Inflammatory macrophage treated with lipopolysaccharide for 1 hour (primary cell): ENCODE measurements around the gene KCNMA1.

Experiments used
- DNase-seq, 2 donors: peaks; one replicate each; pipeline ENCODE4 v3.0.0-alpha.2; 2020 to 2022

The KCNMA1 gene

DNA sequence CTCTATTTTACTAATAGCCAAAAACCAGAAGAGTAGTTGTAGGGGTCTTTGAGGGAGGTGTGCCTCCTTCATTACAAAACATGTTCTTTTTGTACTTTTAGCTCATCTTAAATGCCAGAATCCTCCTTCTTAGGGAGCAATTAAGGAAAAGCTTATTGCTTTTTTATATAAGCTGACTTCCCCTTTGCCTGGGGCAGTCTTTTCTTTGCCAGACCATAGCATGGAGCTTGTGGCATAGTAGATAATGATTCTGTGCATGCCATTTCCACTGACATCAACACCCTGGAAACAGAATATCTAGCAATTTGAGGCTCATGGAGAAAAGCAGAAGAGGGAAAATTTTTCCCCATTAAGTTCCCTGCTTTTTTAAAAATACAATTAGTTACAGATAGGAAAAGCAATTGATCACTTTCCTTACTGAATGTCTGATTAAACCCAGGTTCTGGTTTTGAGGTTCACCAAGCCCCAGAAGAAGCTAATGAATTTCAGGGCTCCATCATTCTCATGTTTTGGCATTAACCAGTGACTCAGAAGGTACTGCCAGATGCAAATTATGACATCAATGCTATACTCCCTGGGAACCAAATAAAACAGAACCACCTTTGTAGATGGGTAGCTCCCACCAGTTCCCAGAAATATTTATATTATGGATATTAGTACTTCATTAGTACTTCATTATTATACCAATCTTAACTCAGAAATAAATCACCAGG lies 410.6 kb downstream of the KCNMA1 start:
- no peak for DNase-seq

DNA sequence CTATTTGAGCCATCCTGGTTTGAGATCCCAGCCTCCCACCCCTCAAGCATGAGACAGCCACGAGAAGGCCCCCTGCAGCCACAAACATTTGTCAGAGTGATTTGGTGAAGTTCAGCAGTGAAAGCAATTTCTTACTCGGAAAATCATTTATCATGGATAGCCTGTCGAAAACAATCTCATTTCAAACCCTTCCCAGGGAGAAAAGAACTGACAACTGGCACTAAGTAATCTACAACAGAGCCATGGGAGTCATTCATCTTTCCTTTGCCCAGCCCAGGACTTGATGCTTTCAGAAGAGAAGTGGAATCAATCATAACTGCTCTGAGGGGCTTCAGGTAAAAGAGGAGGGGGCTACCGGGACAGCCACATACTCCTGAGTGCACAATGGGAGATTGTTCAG lies 411.2 kb downstream of the KCNMA1 start:
- no peak for DNase-seq

GRCh38 chr10:77226020-77226419 lies 411.6 kb downstream of the KCNMA1 start:
- DNase-seq, result no peak

DNA sequence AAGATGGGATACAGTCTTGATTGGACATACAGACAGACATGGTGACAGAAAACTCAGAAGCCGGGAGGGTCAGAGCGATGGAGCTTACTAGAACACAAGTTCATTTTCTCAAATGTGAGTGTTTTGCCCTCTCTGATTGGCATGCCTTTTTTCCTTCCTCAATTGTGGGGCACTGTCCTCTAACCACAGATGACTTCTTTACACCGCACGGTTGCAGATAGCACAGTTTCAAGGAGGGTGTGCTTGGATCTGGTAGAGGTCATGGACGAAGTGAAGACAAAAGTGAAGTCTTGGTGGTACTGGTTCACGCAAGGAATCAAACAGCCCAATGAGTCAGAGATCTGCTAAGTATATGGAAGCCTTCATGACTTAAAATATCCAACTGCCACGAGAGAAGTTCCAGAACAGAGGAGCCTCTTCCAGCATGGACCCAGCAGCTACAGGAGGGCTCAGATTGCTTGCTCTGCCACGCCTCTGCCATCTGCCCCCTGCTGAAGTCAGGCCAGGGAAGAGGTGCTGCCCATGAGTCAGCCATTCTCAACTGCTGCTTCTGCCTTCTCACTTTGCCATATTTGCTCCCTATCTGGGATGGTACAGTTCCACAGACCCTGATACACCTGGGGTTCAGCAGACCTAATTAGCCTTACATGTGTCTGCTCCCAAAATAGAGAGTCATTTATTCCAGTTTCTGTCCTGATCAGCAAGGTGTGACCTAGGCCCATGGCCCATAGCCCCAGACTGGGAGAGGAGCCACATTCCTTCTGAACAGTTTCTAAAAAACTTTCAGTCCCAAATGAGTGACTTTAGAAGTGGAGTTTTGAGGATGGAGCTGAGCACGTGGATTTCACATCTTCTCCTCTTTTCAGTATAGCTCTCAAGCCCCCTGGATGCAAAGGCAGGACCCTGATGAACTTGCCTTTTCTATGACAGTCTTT lies 413.8 kb downstream of the KCNMA1 start:
- peak in 1 of 2 donors; percentile 4 for DNase-seq

DNA sequence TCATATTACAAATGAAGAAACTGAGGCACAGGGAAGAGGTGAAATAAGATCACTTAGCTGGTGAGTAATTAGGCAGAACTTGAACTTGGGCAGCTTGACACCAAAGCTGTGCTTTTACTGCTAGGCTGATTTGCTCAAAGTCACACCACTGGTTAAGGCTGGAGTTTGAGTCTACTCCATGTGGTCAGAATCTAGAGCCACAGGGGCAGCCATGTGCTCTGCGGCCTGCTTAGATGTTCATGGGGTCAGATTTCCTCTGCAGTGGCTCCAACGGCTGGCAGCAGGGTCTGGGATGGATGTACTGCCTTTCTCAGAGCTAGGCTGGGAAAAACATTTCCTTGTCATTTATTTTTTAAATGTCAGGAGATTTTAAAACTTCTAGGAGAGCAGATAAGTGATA lies 417.5 kb downstream of the KCNMA1 start:
- no peak for DNase-seq

DNA sequence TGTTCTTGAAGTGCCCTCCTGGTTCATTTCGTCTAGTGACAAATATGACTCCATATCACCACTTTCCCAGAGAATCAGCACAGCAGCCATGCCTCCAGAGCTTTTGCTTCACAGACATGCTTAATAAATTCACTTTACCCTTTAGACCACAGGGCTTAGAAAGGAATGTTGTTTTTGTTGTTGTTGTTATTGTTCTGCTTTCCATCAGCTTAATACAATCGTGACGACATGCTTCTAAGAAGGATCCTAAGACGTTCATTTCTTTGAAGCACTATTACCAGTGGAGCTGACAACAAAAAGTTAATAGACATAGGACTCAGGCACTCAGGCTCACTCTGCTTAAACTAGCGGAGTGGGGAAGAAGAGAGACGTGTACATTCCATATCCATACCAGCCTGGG lies 418.6 kb downstream of the KCNMA1 start:
- no peak for DNase-seq

DNA sequence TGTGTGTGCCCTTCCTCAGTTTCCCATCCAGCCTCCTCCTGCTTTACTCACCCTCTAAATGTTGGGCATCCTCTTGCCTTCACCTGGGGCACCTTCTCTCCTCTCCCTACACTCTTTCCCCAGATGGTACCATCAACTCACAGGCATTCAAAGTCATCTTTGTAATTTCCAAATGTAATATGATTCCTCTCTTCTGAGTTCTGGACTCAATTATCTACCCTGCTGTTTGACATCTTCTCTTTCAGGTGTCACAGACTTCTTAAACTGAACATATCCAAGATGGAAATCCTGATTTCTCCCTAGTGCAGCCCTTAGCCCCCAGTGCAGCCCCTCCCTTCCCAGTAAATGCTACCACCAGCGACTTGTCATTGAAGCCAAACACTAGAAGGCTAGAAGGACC lies 422.8 kb downstream of the KCNMA1 start:
- DNase-seq, result no peak

GRCh38 chr10:77212632-77213031 lies 425.0 kb downstream of the KCNMA1 start:
- DNase-seq, result no peak

- no peak for DNase-seq
These were observed 427.0 kb downstream of the KCNMA1 start for GRCh38 chr10:77210645-77211044.

GRCh38 chr10:77208684-77209256 lies 428.8 kb downstream of the KCNMA1 start:
- no peak for DNase-seq

DNA sequence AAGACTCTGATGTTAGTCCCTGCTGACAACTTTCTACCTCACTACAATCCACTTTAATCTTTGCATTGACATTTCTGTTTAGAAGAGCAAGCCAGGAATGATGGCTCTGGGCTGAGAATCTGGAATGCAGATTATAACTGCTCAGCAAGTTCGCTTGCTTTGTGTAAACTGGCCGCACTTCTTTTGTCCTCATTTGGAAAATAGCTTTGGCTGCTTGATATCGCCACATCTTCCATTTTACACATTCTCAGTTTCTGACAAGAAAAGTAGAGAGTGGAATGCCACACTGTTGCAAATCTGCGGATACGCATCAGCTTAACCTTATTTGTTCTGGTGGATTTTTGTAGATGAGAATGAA lies 429.8 kb downstream of the KCNMA1 start:
- no peak for DNase-seq

GRCh38 chr10:77207182-77207827 lies 430.3 kb downstream of the KCNMA1 start:
- DNase-seq, result no peak

- no peak for DNase-seq
These were observed 432.5 kb downstream of the KCNMA1 start for GRCh38 chr10:77205135-77205534.

DNA sequence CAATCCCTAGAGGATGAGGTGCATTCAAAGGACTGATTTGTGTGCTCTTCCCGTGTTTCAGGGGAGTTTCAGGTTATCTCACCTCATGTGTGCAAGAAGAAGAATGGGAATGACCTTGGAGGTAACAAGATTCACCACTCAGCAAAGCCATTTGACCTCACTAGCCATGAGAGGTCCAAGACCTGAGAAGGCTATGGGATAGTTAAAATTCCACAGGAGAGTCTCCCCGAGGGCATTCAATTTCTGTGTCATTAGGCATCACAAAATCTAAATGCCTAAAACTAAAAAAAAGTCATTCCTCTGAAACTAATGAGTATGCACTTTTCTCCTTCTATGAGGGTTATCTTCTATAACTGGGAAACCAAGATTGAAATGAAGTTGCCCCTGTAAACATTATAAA lies 433.4 kb downstream of the KCNMA1 start:
- DNase-seq, result no peak

DNA sequence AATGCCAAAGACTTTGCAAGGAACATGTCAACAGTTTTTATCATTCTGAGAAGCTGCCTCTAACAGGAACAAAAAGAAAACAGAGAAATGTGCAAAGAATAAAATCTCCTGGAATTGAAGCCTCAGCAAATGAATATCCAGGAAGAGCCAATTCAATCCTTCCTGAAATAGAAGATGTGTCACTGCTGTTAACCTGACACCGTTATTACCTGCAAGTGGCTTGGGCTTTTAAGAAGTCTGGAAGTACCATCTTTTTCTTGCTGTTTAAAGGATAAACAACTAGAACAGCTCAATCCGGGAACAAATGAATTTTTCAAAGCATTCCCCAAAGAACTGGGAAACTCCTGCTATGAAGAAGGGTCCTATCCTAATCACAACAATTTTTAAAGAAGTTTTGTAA lies 434.8 kb downstream of the KCNMA1 start:
- DNase-seq, result no peak

DNA sequence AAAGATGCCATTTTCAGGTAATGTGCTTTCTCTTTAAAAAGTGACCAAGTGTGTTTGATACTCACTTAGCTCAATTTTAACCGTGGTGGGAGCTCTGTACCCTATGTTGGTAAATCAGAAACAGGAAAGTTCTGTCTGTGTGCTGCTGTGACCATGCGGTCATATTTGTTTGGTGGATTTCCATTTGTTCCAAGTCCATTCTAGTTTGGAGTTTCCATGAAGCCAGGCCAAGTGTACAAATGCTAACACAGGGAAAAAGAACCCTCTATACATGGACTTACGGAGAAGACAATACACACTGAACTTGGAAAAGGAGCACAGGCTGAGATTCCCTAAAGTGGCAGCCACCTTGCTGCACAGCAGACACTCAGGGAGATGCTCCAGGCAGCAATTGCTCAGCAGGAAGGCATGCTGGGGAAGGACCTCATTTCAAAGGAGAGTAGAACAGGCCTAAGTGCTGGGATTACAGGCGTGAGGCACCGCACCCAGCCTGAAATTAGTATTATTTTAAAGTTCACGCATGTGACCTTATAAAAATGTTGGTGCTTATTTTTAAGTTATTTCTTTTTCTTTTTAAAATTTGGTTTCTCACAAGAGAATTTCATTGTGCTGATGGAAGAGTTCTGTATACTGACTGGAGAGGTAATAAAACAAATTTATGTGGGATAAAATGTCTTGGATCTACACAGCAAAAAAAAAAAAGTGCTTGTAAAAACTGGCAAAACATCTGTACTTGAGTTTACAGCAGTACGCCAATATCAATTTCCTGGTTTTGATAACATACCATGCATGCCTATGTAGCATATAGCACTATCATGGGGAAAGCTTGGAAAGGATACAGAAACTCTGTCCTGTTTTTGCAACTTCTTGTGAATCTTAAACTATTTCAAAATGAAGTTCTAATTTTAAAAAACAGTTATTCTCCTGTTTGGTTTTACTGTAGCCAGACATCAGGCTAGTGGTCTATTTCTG lies 436.2 kb downstream of the KCNMA1 start:
- DNase-seq, result no peak

DNA sequence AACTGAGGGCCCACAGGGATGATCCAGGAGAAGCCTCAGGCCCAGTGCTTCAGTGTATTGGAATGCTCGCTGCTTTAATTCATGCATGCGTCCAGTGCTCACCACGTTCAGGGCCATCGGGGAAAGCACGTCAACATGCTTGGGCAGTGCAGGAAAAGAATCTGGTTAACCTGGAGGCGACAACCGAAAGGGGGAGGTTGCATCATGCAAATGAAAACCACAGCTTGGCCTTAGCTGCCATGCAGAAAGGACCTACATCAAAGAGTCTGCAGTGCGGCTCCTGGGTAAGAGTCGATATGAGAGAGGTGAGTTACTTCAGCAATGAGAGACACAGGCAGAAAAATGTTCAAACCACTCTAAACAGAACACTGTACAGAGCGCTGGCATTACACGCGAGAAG lies 440.1 kb downstream of the KCNMA1 start:
- no peak for DNase-seq

DNA sequence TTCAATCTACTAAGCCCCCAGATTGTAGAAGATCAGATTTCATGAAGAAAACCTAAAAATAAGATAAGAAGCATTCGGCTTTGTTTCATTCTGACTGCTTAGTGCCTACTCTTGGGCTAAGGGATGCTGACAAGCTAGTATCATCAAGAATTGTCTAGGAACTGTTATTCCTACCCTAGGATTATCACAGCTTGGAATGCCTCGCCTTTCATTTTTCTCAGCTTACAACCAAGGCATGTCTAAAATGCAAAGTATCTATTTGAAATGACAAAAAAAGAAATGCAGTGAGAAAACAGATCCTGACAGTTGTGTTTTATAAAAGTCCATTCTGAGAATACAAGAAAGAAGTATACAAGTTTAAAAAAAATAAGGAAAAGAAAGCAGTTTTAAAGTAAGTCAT lies 441.0 kb downstream of the KCNMA1 start:
- no peak for DNase-seq

GRCh38 chr10:77195101-77195500 lies 442.5 kb downstream of the KCNMA1 start:
- no peak for DNase-seq

DNA sequence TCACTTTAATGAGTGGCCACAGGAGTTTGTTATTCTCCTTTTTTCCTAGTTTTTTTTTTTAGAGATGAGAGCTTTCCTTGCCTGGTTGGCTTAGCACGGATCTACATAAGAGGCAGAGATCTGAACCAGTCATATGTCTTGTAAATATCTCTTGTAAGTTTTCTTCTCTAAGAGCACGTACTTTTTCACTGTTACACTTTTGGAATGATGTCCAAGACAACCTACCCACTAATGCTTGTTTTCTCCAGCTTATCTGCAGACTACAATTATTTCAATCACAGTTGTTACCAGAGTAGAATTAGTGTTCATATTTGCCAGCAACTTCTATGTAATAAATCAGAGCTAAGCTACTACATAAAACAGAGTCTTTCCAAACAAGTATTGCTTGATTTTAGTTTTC lies 444.6 kb downstream of the KCNMA1 start:
- no peak for DNase-seq

GRCh38 chr10:77192402-77192801 lies 445.2 kb downstream of the KCNMA1 start:
- no peak for DNase-seq
